DND-41 (cell line): ENCODE data around the gene PEA15.

Source experiments
- CTCF ChIP-seq: IDR thresholded peaks from 2 replicates; pipeline ENCODE4 v1.5.1; 2012; ENCODE audit warnings: borderline replicate concordance, low read length, moderate library complexity, mild to moderate bottlenecking; ENCODE audit not compliant: poor library complexity, severe bottlenecking; ENCODE audit errors: extremely low read depth
- EZH2 ChIP-seq: IDR thresholded peaks from 3 replicates; pipeline ENCODE4 v1.6.1; 2012; ENCODE audit warnings: borderline replicate concordance, low read depth, mild to moderate bottlenecking, moderate library complexity, low read length, inconsistent platforms; ENCODE audit not compliant: severe bottlenecking

- TF ChIP-seq CTCF (no peak), EZH2 (no peak)
These were observed 42.3 kb upstream of the PEA15 start for GRCh38 chr1:160162931-160163330.
